GM12872 (cell line): ENCODE data around the gene FOCAD.

Experiments
- TF ChIP-seq, protein P1 (sequence below): IDR thresholded peaks from 3 replicates; pipeline ENCODE4 v1.5.1; 2011; ENCODE audit warnings: low read depth, mild to moderate bottlenecking, low read length, moderate library complexity; ENCODE audit not compliant: insufficient read depth

The FOCAD gene

GRCh38 chr9:20649381-20649780 lies 34.7 kb upstream of the FOCAD start:
- TF ChIP-seq, protein P1, sequence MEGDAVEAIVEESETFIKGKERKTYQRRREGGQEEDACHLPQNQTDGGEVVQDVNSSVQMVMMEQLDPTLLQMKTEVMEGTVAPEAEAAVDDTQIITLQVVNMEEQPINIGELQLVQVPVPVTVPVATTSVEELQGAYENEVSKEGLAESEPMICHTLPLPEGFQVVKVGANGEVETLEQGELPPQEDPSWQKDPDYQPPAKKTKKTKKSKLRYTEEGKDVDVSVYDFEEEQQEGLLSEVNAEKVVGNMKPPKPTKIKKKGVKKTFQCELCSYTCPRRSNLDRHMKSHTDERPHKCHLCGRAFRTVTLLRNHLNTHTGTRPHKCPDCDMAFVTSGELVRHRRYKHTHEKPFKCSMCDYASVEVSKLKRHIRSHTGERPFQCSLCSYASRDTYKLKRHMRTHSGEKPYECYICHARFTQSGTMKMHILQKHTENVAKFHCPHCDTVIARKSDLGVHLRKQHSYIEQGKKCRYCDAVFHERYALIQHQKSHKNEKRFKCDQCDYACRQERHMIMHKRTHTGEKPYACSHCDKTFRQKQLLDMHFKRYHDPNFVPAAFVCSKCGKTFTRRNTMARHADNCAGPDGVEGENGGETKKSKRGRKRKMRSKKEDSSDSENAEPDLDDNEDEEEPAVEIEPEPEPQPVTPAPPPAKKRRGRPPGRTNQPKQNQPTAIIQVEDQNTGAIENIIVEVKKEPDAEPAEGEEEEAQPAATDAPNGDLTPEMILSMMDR, result no peak

DNA sequence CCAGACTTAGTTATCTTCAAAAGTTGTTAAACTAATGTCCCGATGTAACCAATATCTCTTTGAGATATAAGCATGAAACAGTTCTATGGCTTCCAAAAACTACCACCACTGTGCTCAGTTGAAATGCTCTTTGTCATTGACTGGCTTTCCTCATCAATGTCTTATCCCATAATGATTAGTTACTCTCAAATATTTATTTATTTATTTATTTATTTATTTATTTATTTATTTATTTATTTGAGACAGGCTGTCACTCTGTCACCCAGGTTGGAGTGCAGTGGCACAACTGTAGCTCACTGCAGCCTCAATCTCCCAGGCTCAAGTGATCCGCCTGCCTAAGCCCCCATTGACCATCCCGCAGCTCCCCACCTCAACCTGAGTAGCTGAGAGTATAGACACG lies 33.7 kb upstream of the FOCAD start:
- TF ChIP-seq, protein P1, result no peak

DNA sequence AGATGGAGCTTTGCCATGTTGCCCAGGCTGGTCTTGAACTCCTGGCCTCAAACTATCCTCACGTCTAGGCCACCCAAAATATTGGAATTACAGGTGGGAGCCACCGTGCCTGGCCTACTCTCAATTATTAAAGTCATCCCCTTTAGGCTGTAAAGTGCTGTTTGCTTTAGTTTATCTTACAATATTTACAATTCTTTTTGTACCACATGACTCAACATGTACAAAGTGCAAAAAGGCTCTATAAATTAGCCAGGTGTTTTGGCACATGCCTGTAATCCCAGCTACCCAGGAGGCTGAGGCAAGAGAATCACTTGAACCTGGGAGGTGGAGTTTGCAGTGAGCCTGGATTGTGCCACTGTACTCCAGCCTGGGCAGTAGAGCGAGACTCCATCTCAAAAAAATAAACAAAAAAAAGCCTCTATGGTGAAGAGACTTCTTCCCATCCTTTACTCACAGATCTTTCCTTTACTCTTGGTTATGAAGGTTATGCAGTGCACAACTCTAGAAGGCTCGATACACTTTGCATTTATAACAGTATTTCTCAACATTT lies 33.2 kb upstream of the FOCAD start:
- TF ChIP-seq, protein P1, result no peak

GRCh38 chr9:20651939-20652338 lies 32.1 kb upstream of the FOCAD start:
- TF ChIP-seq, protein P1, result no peak

- TF ChIP-seq, protein P1, result no peak
Observed at GRCh38 chr9:20658677-20659473, 25.2 kb upstream of the FOCAD start.

GRCh38 chr9:20659474-20659967 lies 24.5 kb upstream of the FOCAD start:
- TF ChIP-seq, protein P1, result no peak

GRCh38 chr9:20662156-20662555 lies 21.9 kb upstream of the FOCAD start:
- TF ChIP-seq, protein P1, result no peak
